ENCODE measurements around the gene GRAMD2A. TPM values are rescaled to one million over a fixed set of nuclear protein-coding genes. Genes with fewer than 3 reads are reported as not detected.

GRAMD2A gene
- total RNA-seq, 3 donors from 2014 or later (not counting 1 experiment from before 2014, with no cell fraction given): not detected

- Histone ChIP-seq H3K27me3 (ENCODE audit: control insufficient read depth, insufficient read depth, low read length) (no peaks in the 10 kb centered on the region), H3K4me1 (ENCODE audit: control insufficient read depth, insufficient read depth, low read length) (peaks cover 49% of the 10 kb centered on the region), H3K9me3 (ENCODE audit: control insufficient read depth, insufficient read depth, low read length) (no peaks in the 10 kb centered on the region), H3K4me3 (ENCODE audit: low read length) (no peak overlapping the region), H3K36me3 (ENCODE audit: control insufficient read depth, insufficient read depth, low read length) (no peaks in the 10 kb centered on the region), H3K27ac (ENCODE audit: low read length) (peak overlapping the region; percentile 54)
- H3K36me3 Mint-ChIP-seq: no peaks in the 10 kb centered on the region
- no peaks in the 10 kb centered on the region for H3K9me3 Mint-ChIP-seq
- H3K27me3 Mint-ChIP-seq (ENCODE audit: low read depth in 2 of 2): no peaks in the 10 kb centered on the region
- ATAC-seq (no peak), DNase-seq (peak in 1 of 2 donors; percentile 59)
- WGBS (ENCODE audit: insufficient coverage): 65% methylated on average over 8 of the region's 8 CpGs
- intact Hi-C loops (cut with micrococcal nuclease): loop anchor here (5.0 to 10.0 kb wide), 3 partner anchors 150 to 558 kb away; partner anchors contain the start of genes ADPGK, BBS4, HEXA and HIGD2B
- H3K4me3 Mint-ChIP-seq: no peak overlapping the region
- TF ChIP-seq CTCF (IDR thresholded peaks at IDR 0.05): no peak
- peaks cover 38 to 69% of the 10 kb centered on the region in 2 donors for H3K4me1 Mint-ChIP-seq
- peak overlapping the region; percentile 64 to 94 for H3K27ac Mint-ChIP-seq
Observed at GRCh38 chr15:72227192-72227586, 29.6 kb upstream of the GRAMD2A start.

- no peak overlapping the region for H3K27ac ChIP-seq (ENCODE audit: low read length)
- Mint-ChIP-seq H3K27me3 (ENCODE audit: low read depth in 2 of 2) (no peaks in the 10 kb centered on the region), H3K4me1 (peaks cover 33 to 49% of the 10 kb centered on the region in 2 donors), H3K9me3 (no peaks in the 10 kb centered on the region), H3K36me3 (no peaks in the 10 kb centered on the region), H3K4me3 (no peak overlapping the region), H3K27ac (no peak overlapping the region)
- H3K9me3 ChIP-seq (ENCODE audit: control insufficient read depth, insufficient read depth, low read length): no peaks in the 10 kb centered on the region
- ATAC-seq (no peak), DNase-seq (no peak)
- TF ChIP-seq CTCF (IDR thresholded peaks at IDR 0.05): no peak
- peaks cover 27% of the 10 kb centered on the region for H3K4me1 ChIP-seq (ENCODE audit: control insufficient read depth, insufficient read depth, low read length)
- H3K27me3 ChIP-seq (ENCODE audit: control insufficient read depth, insufficient read depth, low read length): no peaks in the 10 kb centered on the region
- peaks cover 17% of the 10 kb centered on the region for H3K36me3 ChIP-seq (ENCODE audit: control insufficient read depth, insufficient read depth, low read length)
- intact Hi-C loops (cut with micrococcal nuclease): loop anchor here (10.0 kb wide), 1 partner anchor 562 kb away; the partner anchor contains the start of gene ADPGK
- no peak overlapping the region for H3K4me3 ChIP-seq (ENCODE audit: low read length)
- 92% methylated on average over 10 of the region's 10 CpGs for WGBS (ENCODE audit: insufficient coverage)
Observed at GRCh38 chr15:72223278-72223677, 25.7 kb upstream of the GRAMD2A start.

GRCh38 chr15:72222393-72222792 lies 24.8 kb upstream of the GRAMD2A start:
- H3K27ac Mint-ChIP-seq: no peak overlapping the region
- H3K27me3 Mint-ChIP-seq (ENCODE audit: low read depth in 2 of 2): no peaks in the 10 kb centered on the region
- TF ChIP-seq CTCF (IDR thresholded peaks at IDR 0.05): no peak
- Histone ChIP-seq H3K9me3 (ENCODE audit: control insufficient read depth, insufficient read depth, low read length) (no peaks in the 10 kb centered on the region), H3K27me3 (ENCODE audit: control insufficient read depth, insufficient read depth, low read length) (no peaks in the 10 kb centered on the region), H3K36me3 (ENCODE audit: control insufficient read depth, insufficient read depth, low read length) (peaks cover 25% of the 10 kb centered on the region), H3K4me1 (ENCODE audit: control insufficient read depth, insufficient read depth, low read length) (peaks cover 18% of the 10 kb centered on the region), H3K27ac (ENCODE audit: low read length) (no peak overlapping the region), H3K4me3 (ENCODE audit: low read length) (no peak overlapping the region)
- H3K9me3 Mint-ChIP-seq: no peaks in the 10 kb centered on the region
- H3K4me3 Mint-ChIP-seq: no peak overlapping the region
- DNase-seq (no peak), ATAC-seq (no peak)
- peaks cover 26 to 42% of the 10 kb centered on the region in 2 donors for H3K4me1 Mint-ChIP-seq
- WGBS (ENCODE audit: insufficient coverage): 92% methylated on average over 4 of the region's 4 CpGs
- intact Hi-C loops (cut with micrococcal nuclease): loop anchor here (10.0 kb wide), 1 partner anchor 562 kb away; the partner anchor contains the start of gene ADPGK
- H3K36me3 Mint-ChIP-seq: no peaks in the 10 kb centered on the region

GRCh38 chr15:72220687-72221086 lies 23.1 kb upstream of the GRAMD2A start:
- H3K27me3 ChIP-seq (ENCODE audit: control insufficient read depth, insufficient read depth, low read length): no peaks in the 10 kb centered on the region
- no peak overlapping the region for H3K4me3 ChIP-seq (ENCODE audit: low read length)
- no peaks in the 10 kb centered on the region for H3K9me3 Mint-ChIP-seq
- no peak for TF ChIP-seq CTCF (IDR thresholded peaks at IDR 0.05)
- no peaks in the 10 kb centered on the region for H3K36me3 Mint-ChIP-seq
- no peak overlapping the region for H3K4me3 Mint-ChIP-seq
- ATAC-seq (no peak), DNase-seq (no peak)
- peaks cover 4% of the 10 kb centered on the region for H3K4me1 ChIP-seq (ENCODE audit: control insufficient read depth, insufficient read depth, low read length)
- peak overlapping the region in 1 of 2 donors; percentile 16 for H3K27ac Mint-ChIP-seq
- H3K4me1 Mint-ChIP-seq: peaks cover 19 to 30% of the 10 kb centered on the region in 2 donors
- peaks cover 42% of the 10 kb centered on the region for H3K36me3 ChIP-seq (ENCODE audit: control insufficient read depth, insufficient read depth, low read length)
- no peak overlapping the region for H3K27ac ChIP-seq (ENCODE audit: low read length)
- intact Hi-C loops (cut with micrococcal nuclease): loop anchor here (10.0 kb wide), 1 partner anchor 564 kb away; the partner anchor contains the start of gene ADPGK
- H3K9me3 ChIP-seq (ENCODE audit: control insufficient read depth, insufficient read depth, low read length): no peaks in the 10 kb centered on the region
- no peaks in the 10 kb centered on the region for H3K27me3 Mint-ChIP-seq (ENCODE audit: low read depth in 2 of 2)
- 86% methylated on average over 1 of the region's 1 CpG for WGBS (ENCODE audit: insufficient coverage)
